SJCRH30 (cell line): ENCODE measurements around the gene MGLL. TPM values are rescaled to one million over a fixed set of nuclear protein-coding genes. Genes with fewer than 3 reads are reported as not detected.
"Not testable (repeated sequence)": the region's sequence is repeated elsewhere in the genome, so short reads cannot be mapped to it uniquely, and the experiment has no call there.

Experiments used
- DNase-seq, 2 experiments: peaks; one replicate each; pipeline ENCODE4 v3.0.0-alpha.2; 2015 to 2020
- H3K27ac ChIP-seq: fragments of 250-450 bp; sonication (Bioruptor Pico); 2 replicates; pipeline ENCODE4 v1.5.1; 2020; ENCODE audit warnings: mild to moderate bottlenecking, moderate library complexity
- H3K27me3 ChIP-seq: fragments of 250-450 bp; sonication (Bioruptor Pico); 2 replicates; pipeline ENCODE4 v1.5.1; 2020; ENCODE audit warnings: mild to moderate bottlenecking, moderate library complexity
- H3K36me3 ChIP-seq: fragments of 250-450 bp; sonication (Bioruptor Pico); 2 replicates; pipeline ENCODE4 v1.5.1; 2020; ENCODE audit warnings: mild to moderate bottlenecking, moderate library complexity
- H3K4me1 ChIP-seq: fragments of 250-450 bp; sonication (Bioruptor Pico); 2 replicates; pipeline ENCODE4 v1.5.1; 2020; ENCODE audit warnings: mild to moderate bottlenecking, moderate library complexity
- H3K4me3 ChIP-seq: fragments of 250-450 bp; sonication (Bioruptor Pico); 2 replicates; pipeline ENCODE4 v1.5.1; 2020; ENCODE audit warnings: mild to moderate bottlenecking, moderate library complexity
- H3K9me3 ChIP-seq: fragments of 250-450 bp; sonication (Bioruptor Pico); replicated peaks from 2 replicates; pipeline ENCODE4 v1.5.1; 2020; ENCODE audit warnings: mild to moderate bottlenecking, moderate library complexity
- total RNA-seq: library from RNA; depleted of rRNA; stranded (reverse); fragments of >200 nt; shearing (Covaris generic); gene quantifications from 2 replicates; pipeline ENCODE4 v1.2.3, GENCODE V29; 2014

MGLL gene
- total RNA-seq, 1 experiment from 2014 or later = 41.7 TPM

DNA sequence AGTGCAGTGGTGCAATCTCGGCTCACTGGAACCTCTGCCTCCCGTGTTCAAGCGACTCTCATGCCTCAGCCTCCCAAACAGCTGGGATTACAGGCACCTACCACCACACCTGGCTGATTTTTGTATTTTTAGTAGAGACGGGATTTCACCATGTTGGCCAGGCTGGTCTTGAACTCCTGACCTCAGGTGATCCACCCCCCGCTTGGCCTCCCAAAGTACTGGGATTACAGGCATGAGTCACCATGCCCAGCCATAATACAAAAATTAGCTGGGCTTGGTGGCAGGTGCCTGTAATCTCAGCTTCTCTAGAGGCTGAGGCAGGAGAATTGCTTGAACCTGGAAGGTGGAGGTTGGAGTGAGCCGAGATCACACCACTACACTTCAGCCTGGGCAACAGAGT lies 167.3 kb downstream of the MGLL start:
- not testable (repeated sequence) for H3K27ac ChIP-seq

GRCh38 chr3:127654374-127654773 lies 167.9 kb downstream of the MGLL start:
- no peaks in the 10 kb centered on the region for H3K36me3 ChIP-seq
- H3K27ac ChIP-seq = no peak overlapping the region
- no peaks in the 10 kb centered on the region for H3K9me3 ChIP-seq
- H3K27me3 ChIP-seq = no peaks in the 10 kb centered on the region
- DNase-seq = no peak
- peaks cover 21% of the 10 kb centered on the region for H3K4me1 ChIP-seq
- no peak overlapping the region for H3K4me3 ChIP-seq

More for the DNA sequence above, 167.3 kb downstream of the MGLL start:
- not testable (repeated sequence) for H3K36me3 ChIP-seq, H3K27me3 ChIP-seq, DNase-seq, H3K9me3 ChIP-seq, H3K4me3 ChIP-seq
- H3K4me1 ChIP-seq = peaks cover 26% of the 10 kb centered on the region

- DNase-seq = peak; percentile 66 to 90
- Histone ChIP-seq H3K4me1 (peaks cover 18% of the 10 kb centered on the region), H3K27me3 (no peaks in the 10 kb centered on the region), H3K4me3 (no peak overlapping the region), H3K27ac (no peak overlapping the region), H3K36me3 (no peaks in the 10 kb centered on the region), H3K9me3 (no peaks in the 10 kb centered on the region)
Observed at GRCh38 chr3:127652246-127652995, 169.9 kb downstream of the MGLL start.

GRCh38 chr3:127651516-127652172 lies 170.7 kb downstream of the MGLL start:
- no peak for DNase-seq
- no peaks in the 10 kb centered on the region for H3K27me3 ChIP-seq
- H3K4me3 ChIP-seq = no peak overlapping the region

DNA sequence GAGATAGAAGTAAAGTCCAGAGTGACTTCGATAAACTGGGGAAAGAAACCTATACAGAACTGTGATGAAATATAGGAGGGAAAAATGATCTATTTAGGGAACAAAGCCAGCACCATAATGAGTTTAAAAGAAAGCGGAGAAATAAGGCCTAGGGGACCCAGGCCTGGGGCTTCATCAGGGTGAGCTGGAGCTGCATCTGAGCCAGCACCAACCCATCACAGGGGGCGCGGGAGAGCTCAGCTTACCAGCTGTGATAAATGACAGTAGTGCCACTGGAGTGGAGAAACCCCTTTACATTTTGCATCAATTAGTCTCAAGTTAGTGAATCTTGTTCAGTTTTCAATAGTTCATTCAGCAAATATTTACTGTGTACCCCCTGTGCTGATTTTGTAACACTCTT lies 172.1 kb downstream of the MGLL start:
- Histone ChIP-seq H3K9me3 (no peaks in the 10 kb centered on the region), H3K27ac (no peak overlapping the region), H3K36me3 (no peaks in the 10 kb centered on the region), H3K27me3 (no peaks in the 10 kb centered on the region), H3K4me3 (no peak overlapping the region), H3K4me1 (peaks cover 6% of the 10 kb centered on the region)
- no peak for DNase-seq

More at GRCh38 chr3:127651516-127652172, 170.7 kb downstream of the MGLL start:
- Histone ChIP-seq H3K9me3 (no peaks in the 10 kb centered on the region), H3K27ac (no peak overlapping the region), H3K36me3 (no peaks in the 10 kb centered on the region), H3K4me1 (peaks cover 18% of the 10 kb centered on the region)

DNA sequence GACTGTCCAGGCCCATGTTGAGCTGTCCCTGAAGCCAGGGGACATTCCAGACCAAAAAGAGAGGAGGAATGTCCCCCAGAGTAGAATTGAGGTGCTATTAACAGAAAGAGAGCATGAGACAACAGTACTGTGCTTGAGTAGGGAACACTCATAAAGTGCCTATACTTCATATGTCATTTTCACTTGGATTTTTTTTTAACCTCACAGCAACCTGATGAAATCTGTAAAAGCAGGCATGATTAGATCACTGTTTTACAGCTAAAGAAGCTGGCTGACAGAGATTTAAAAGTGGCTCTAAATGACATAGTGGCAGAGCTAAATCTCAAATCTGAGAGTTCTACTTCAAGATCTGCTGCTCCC lies 174.5 kb downstream of the MGLL start:
- no peaks in the 10 kb centered on the region for H3K27me3 ChIP-seq
- H3K9me3 ChIP-seq = no peaks in the 10 kb centered on the region
- no peak overlapping the region for H3K4me3 ChIP-seq
- H3K36me3 ChIP-seq = no peaks in the 10 kb centered on the region
- DNase-seq = no peak
- peaks cover 3% of the 10 kb centered on the region; the same call in 1 of the 2 replicates for H3K4me1 ChIP-seq
- no peak overlapping the region for H3K27ac ChIP-seq

DNA sequence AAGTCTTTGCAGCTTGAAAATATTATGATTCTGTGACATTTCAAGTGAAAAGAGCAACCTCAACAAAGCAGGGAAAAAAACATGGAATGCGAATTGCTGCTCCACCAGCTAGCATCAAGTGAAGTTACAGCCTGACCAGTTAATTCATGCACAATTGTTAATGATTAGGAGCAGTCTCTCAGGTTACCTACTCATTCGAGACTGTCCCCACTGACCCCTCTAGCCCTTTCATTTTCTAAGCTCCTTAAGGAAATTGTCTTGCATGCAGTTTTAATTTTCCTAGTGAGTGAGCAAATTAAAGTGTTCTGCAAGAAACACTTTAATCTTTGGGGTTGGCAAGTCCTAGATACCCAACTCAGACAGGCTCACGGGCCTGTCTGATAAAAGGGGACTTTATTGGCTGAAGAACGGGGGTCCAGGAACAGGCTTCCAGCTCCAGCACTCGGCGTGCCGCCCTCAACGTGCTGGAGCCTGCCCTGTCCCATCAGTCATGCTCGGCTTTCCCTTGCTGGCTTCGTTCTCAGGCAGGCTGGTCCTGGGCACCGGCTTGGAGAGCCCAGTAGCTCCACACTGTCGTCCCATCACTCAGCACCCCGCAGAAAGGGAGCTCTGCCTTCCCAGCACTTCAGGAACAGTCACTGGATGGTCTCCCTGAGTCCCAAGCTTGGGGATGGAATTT lies 175.0 kb downstream of the MGLL start:
- H3K4me1 ChIP-seq = peaks cover under 1% of the 10 kb centered on the region; the same call in 1 of the 2 replicates
- no peak overlapping the region for H3K27ac ChIP-seq
- DNase-seq = no peak
- H3K27me3 ChIP-seq = no peaks in the 10 kb centered on the region
- no peak overlapping the region for H3K4me3 ChIP-seq
- H3K9me3 ChIP-seq = no peaks in the 10 kb centered on the region
- no peaks in the 10 kb centered on the region for H3K36me3 ChIP-seq

DNA sequence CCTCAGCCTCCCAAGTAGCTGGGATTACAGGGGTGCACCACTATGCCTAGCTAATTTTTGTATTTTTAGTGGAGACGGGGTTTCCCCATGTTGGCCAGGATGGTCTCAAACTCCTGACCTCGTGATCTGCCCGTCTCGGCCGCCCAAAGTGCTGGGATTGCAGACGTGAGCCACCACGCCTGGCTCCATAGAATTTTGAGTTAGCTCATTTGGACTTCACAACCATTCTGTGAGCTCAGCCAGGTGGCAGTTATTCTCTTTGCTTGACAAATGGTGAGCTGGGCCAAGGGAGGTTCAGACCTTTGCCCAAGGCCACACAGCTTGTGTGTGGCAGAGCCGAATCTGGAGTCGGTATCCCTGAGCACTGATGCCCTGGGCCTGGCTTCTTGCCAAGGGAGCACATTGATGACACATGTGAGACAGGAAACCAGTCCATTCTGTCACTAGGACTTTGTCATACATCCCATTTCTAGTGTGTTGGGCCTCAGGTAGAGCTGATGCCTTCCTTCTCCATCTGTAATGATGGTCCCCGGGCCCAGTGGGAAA lies 175.7 kb downstream of the MGLL start:
- Histone ChIP-seq H3K9me3 (no peaks in the 10 kb centered on the region), H3K4me1 (no peaks in the 10 kb centered on the region), H3K4me3 (no peak overlapping the region), H3K27me3 (no peaks in the 10 kb centered on the region), H3K36me3 (no peaks in the 10 kb centered on the region), H3K27ac (no peak overlapping the region)
- DNase-seq = no peak

- H3K36me3 ChIP-seq = no peaks in the 10 kb centered on the region
- H3K9me3 ChIP-seq = no peaks in the 10 kb centered on the region
- no peaks in the 10 kb centered on the region for H3K27me3 ChIP-seq
- DNase-seq = no peak
- H3K27ac ChIP-seq = no peak overlapping the region
- H3K4me3 ChIP-seq = no peak overlapping the region
- no peaks in the 10 kb centered on the region for H3K4me1 ChIP-seq
Observed at GRCh38 chr3:127645371-127646015, 176.8 kb downstream of the MGLL start.

DNA sequence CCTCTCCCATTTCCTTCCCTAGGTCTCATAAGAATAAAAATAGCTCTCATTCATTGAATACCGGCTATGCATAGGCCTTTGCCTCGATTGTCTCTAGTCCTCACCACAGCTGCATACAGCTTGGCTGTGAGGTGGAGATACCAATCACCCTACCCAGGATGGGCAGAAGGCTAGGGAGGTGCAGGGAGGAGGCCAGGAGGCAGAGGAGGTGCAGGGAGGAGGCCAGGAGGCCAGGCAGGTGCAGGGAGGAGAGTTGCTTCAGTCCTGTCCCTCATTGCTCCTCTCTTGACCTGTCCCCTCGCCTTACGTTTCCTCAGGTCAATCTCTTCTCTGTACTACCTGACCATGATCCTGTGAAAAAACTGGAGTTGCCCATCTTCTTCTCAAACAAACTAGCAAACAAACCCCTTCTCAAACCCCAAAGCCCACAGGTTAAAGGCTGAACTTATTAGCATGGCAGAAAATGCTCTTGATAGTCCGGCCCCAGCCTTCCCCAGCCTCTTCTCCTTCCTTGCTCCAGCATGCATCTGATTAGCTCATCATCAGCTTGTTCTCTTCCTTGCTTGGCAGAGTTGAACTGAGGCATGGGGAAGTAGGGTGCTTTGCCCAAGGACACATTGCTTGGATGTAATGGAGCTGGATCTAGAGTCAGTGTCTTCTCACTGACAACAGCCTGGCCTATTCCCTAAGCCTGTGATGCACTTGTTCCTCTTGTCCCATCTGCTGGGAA lies 177.5 kb downstream of the MGLL start:
- H3K4me1 ChIP-seq = no peaks in the 10 kb centered on the region
- no peaks in the 10 kb centered on the region for H3K9me3 ChIP-seq
- DNase-seq = no peak
- no peak overlapping the region for H3K4me3 ChIP-seq
- H3K27me3 ChIP-seq = no peaks in the 10 kb centered on the region
- H3K36me3 ChIP-seq = no peaks in the 10 kb centered on the region
- no peak overlapping the region for H3K27ac ChIP-seq

DNA sequence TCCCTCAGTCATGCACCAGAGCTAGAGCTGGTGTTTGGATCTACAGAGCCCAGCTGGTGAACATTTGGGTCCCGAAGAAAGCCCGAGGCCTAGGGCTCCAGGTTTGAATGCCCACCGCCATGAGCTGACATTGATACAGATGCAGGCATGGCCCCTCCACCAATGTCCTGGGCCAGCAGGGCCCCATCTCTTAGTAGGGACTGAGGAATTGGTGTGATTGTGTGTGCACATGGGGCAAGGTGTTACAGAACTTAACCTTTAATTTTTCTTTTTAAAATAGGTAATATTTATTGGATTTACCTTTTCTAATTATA lies 182.3 kb downstream of the MGLL start:
- Histone ChIP-seq H3K27me3 (no peaks in the 10 kb centered on the region), H3K9me3 (no peaks in the 10 kb centered on the region), H3K4me1 (no peaks in the 10 kb centered on the region), H3K36me3 (no peaks in the 10 kb centered on the region), H3K4me3 (no peak overlapping the region), H3K27ac (no peak overlapping the region)
- no peak for DNase-seq

- no peak overlapping the region for H3K27ac ChIP-seq
- no peaks in the 10 kb centered on the region for H3K4me1 ChIP-seq
- DNase-seq = no peak
- no peak overlapping the region for H3K4me3 ChIP-seq
- no peaks in the 10 kb centered on the region for H3K36me3 ChIP-seq
- no peaks in the 10 kb centered on the region for H3K27me3 ChIP-seq
- no peaks in the 10 kb centered on the region for H3K9me3 ChIP-seq
Observed at GRCh38 chr3:127639173-127640041, 182.9 kb downstream of the MGLL start.
